Peyer's patch (tissue), 4 donors: ENCODE measurements around the gene CALD1. TPM values are rescaled to one million over a fixed set of nuclear protein-coding genes. Genes with fewer than 3 reads are reported as not detected.

ENCODE experiments used
- DNase-seq, 3 donors: peaks; one replicate each; pipeline ENCODE4 v3.0.0-alpha.2; 2017 to 2019
- H3K27ac ChIP-seq, 4 donors: fragments of 200-600 bp; sonication (generic); one replicate each; pipeline ENCODE4 v1.5.1; 2016 to 2019
- H3K27me3 ChIP-seq, 2 donors: fragments of 200-600 bp; sonication (generic); one replicate each; pipeline ENCODE4 v1.5.1; 2019
- H3K36me3 ChIP-seq, 3 donors: fragments of 200-600 bp; sonication (generic); one replicate each; pipeline ENCODE4 v1.5.1; 2016 to 2019
- H3K4me1 ChIP-seq, 4 donors: fragments of 200-600 bp; sonication (generic); one replicate each; pipeline ENCODE4 v1.5.1; 2016 to 2019
- H3K4me3 ChIP-seq, 4 donors: fragments of 200-600 bp; sonication (generic); 1 replicate in 3 of 4; 2 replicates in 1 of 4; pipeline ENCODE4 v1.5.1; 2016 to 2019; ENCODE audit warnings: mild to moderate bottlenecking in 1 of 4
- H3K9me3 ChIP-seq, 4 donors: fragments of 200-600 bp; sonication (generic); one replicate each; pipeline ENCODE4 v1.5.1; 2016 to 2019; ENCODE audit warnings: mild to moderate bottlenecking in 1 of 4
- CTCF ChIP-seq, 6 experiments: fragments of 450-650 bp in 4 of 6; fragments of 200-600 bp in 2 of 6; sonication (generic) in 1 of 6; IDR thresholded peaks; one replicate each; pipeline ENCODE4 v1.5.1; 2017 to 2019; ENCODE audit warnings: antibody characterized with exemption in 6 of 6, mild to moderate bottlenecking in 3 of 6, moderate library complexity in 1 of 6
- POLR2A ChIP-seq, 2 donors: fragments of 450-650 bp; IDR thresholded peaks; one replicate each; pipeline ENCODE4 v1.5.1; 2017; ENCODE audit warnings: antibody characterized with exemption in 2 of 2, mild to moderate bottlenecking in 2 of 2, moderate library complexity in 2 of 2
- small RNA-seq, 2 donors: library from RNA; depleted of rRNA; stranded (forward); fragments of <200 nt; gene quantifications; one replicate each; pipeline ENCODE3, GENCODE V24; 2016
- total RNA-seq, 4 donors: library from RNA; depleted of rRNA; stranded (reverse); fragments of >200 nt; gene quantifications; one replicate each; pipeline ENCODE4 v1.1.0, GENCODE V29; 2016

The CALD1 gene
- total RNA-seq, 4 donors from 2014 or later: 39.2 to 536 (median 83.1) TPM

GRCh38 chr7:135012229-135012628 is 232.8 kb downstream of the CALD1 start:
- Histone ChIP-seq H3K9me3 (no peaks in the 10 kb centered on the region), H3K4me3 (no peak overlapping the region), H3K27me3 (no peaks in the 10 kb centered on the region), H3K4me1 (no peaks in the 10 kb centered on the region), H3K27ac (no peak overlapping the region), H3K36me3 (no peaks in the 10 kb centered on the region)
- no peak for DNase-seq
- TF ChIP-seq CTCF (IDR thresholded peaks at IDR 0.05) (no peak), POLR2A (IDR thresholded peaks at IDR 0.05) (no peak)

Small RNA genes within 50 kb of the gene (small RNA-seq; reads per million reads assigned to genes)
- gene TUBB3P2: 0 reads per million in 2 donors

Other genes with a start within 250 kb of the CALD1 start
- gene AKR1B15, start 230.5 kb upstream of the CALD1 start, total RNA-seq: 1 to 10 TPM in 1 of 4 donors, not detected in 3; 1.9 TPM
- 1 to 10 TPM; 5.3 to 9.2 (median 6.6) TPM for gene BPGM, start 132.8 kb upstream of the CALD1 start, total RNA-seq
- 1 to 10 TPM in 3 of 4 donors, under 1 TPM in 1; 0.38 to 8.4 (median 4.3) TPM for gene AGBL3, start 206.9 kb downstream of the CALD1 start, total RNA-seq